GM18507 (cell line): ENCODE results near the gene NCKAP1.

Experiments
- DNase-seq: peaks from one replicate; pipeline ENCODE4 v3.0.0; 2011; ENCODE audit warnings: low read depth; ENCODE audit not compliant: insufficient read length; ENCODE audit errors: extremely low spot score
- FAIRE-seq: peaks from 2 replicates; lab custom pipeline; 2011; peaks lifted over from hg19 to GRCh38; lab: Jason Lieb, UNC

Gene NCKAP1

GRCh38 chr2:182920089-182920488, 118.2 kb downstream of the NCKAP1 start:
- DNase-seq (no peak), FAIRE-seq (no peak)

DNA sequence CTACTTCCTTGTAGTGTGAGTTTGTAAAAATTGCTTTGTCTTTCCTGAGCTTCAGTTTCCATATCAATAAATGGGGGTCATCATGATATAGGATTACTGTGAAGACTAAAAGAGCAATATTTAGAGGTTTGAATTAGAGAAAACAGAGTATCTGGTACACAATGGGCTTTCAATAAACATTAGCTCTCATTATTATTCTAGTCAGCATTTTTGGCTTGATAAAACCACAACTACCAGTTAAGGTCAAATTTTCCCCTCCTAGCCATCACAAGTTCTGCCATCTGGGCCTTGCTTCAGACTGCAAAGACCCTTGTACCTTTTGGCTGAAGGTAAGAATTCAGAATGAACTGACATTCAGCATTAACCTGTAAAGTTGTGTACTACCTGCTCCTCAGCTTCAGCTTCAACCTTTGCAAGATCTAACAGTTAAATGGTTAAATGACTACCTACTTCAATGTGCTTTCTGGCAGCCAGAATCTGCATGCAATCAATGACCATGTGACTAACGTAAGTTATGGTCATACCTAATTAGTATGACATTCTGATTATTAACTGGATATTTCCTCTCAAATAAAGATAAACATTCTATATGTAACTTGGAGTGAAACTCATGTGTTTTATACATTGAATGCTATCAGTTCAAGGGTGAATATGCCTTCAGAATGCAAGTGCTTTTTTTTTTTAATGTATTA, 119.2 kb downstream of the NCKAP1 start:
- no peak for FAIRE-seq
- DNase-seq, result no peak

DNA sequence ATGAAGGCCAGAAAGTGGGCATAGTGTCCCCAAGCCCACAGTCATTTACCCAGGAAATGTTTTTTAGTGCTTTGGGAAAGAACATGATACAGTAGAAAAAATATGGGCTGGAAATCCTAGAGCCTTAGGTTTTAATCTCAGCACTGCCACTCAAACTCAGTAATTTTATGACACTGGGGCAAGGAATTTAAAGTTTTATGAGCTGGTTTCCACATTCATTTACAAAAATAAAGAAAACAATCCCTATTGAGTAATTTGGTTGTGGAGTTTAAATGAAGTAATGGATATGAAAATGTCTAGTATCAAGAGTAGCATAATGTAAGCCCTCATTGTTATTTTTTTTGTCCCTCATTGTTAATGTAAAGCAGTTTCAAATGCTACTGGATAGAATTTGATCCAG, 120.3 kb downstream of the NCKAP1 start:
- FAIRE-seq, result no peak
- no peak for DNase-seq

DNA sequence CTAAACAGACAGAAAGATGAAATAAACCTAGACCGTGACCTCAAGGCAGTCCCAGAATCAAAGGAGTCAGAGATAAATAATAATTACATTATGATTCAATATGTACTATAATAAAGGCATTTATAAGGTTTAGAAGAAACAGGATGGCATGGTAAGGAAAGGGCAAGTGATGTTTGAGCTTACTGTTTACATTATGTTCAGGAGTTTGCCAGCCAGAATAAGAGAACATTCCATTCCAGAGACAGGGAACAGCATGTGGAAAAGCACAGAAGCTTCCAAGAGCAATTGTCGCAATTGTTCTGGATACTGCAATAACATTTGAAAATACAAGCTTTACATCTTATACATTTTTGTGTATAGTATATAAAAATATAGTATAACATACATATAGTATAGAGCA, 121.8 kb downstream of the NCKAP1 start:
- FAIRE-seq, result no peak
- no peak for DNase-seq

DNA sequence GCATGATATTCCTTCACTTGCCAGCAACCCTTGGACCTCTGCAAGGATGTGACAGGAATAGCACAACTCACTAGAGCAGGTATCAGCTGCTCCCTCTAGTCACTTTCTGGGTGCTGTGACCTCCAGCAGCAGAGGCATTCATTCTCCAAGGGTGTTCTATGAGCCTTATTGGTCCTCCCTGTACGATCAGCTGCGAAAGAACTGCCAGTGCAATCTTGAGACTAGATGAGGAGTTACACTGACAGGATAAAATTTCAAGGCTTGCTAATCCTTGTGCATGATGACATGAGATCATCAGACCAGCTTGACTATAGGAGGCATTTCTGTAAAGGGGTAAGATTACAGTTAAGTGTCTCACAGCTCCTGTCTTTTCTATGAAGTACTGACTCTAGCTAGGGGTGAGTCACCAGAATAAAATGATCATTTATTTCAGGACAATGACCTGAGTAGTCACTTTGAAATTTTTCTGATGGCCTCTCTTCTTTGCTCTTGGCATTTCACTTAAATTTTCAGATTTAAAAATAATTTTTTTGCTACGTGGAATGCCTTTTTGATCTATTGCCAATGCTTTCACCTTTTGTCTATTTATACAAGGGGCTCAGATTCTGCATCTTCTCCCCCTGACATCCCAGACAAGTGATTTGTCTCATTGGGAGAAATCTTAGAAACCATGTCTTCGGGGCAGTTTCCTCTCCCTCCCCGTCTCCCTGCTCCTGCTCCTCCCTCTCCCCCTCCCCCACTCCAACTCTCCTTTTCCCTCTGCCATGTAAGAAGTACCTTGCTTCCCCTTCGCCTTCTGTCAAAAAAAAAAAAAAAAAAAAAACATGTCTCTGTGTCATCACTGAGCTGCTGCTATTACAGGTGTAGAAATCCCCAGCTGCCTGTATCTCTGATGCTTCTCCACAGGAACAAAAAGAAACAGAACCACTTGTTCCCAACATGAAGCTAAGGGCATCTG, 122.6 kb downstream of the NCKAP1 start:
- no peak for FAIRE-seq
- DNase-seq, result no peak

- FAIRE-seq (no peak), DNase-seq (no peak)
Observed at GRCh38 chr2:182914852-182915251, 123.4 kb downstream of the NCKAP1 start.

- FAIRE-seq, result no peak
- no peak for DNase-seq
Observed at GRCh38 chr2:182913064-182913463, 125.2 kb downstream of the NCKAP1 start.

GRCh38 chr2:182912518-182912915, 125.7 kb downstream of the NCKAP1 start:
- DNase-seq (no peak), FAIRE-seq (no peak)

DNA sequence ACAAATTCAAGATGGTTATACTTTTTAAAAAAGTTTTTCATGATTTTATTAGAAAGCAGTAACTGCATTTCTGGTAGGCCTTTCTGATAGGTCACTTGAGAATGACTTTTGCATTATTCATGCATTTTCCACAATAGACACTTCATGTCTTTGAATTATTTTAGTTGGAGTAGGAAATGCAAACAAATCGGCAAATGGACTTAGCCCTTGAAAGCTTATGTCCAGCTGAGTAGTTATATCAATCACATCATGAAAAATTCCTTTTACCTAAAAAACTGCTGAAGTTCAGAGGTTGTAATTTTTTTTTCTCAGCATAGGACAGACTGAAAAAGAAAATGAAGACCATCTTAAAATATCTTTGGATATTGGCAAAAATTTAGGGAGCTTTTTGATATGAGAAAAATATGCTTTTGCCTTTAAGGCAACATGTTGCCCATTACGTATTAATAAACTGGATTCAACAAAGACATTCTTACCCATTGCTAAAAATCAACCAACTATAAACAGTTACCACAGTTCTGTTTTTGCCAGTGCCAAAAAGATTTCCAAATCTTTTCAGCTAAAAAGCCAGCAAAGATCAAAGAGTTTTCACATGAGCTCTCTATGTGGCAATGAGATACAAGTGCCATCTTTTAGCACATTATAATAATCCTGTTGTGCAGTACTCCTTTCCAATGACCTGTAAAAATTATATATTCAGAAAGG, 126.3 kb downstream of the NCKAP1 start:
- no peak for FAIRE-seq
- DNase-seq, result no peak

- no peak for DNase-seq
- FAIRE-seq, result no peak
Observed at GRCh38 chr2:182910965-182911364, 127.3 kb downstream of the NCKAP1 start.

- DNase-seq (no peak), FAIRE-seq (no peak)
Observed at GRCh38 chr2:182907081-182907830, 131.0 kb downstream of the NCKAP1 start.

GRCh38 chr2:182906454-182906853, 131.8 kb downstream of the NCKAP1 start:
- peak; percentile 9 for FAIRE-seq
- no peak for DNase-seq

GRCh38 chr2:182904844-182905243, 133.4 kb downstream of the NCKAP1 start:
- DNase-seq (no peak), FAIRE-seq (no peak)

DNA sequence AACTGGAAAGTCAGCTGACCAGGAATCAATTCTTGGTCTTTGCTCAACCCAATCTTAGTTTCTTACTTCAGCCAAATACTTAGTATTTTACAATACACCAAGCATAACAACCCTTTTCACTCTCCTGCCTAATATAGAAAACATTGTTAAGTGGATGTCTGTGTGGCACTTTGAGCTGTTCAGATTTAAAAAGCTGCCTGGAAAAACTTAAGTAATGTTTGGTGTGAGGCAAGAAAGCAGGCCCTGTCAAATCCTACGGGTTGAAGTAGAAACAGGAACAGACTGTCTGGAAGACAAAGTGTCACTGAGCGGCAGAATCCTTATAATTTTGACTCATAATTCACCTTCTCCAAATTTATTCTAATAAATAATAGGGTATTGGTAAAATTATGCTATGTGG, 134.7 kb downstream of the NCKAP1 start:
- FAIRE-seq (no peak), DNase-seq (no peak)

- FAIRE-seq, result no peak
- DNase-seq, result no peak
Observed at GRCh38 chr2:182901748-182902147, 136.5 kb downstream of the NCKAP1 start.

DNA sequence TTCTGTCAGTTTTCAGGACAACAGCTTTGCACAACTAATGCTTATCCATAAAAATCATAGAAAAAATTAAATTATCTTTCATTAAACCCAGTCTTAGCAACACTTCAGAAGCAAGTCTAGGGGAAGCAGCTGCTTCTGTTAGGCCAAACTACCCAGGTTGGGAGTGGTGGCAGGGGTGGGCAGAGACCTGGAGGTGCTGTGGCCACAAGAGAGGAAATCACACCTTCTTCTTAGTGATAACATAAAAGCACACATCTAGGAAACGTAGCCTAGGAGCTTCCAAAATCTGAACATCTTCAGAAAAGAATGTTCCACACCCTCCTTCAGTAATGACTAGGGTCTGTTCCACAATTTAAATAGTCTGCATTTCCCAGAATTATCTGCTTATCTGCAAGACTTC, 139.5 kb downstream of the NCKAP1 start:
- no peak for FAIRE-seq

GRCh38 chr2:182897137-182897536, 141.1 kb downstream of the NCKAP1 start:
- no peak for FAIRE-seq
- no peak for DNase-seq

More for the DNA sequence above, 139.5 kb downstream of the NCKAP1 start:
- no peak for DNase-seq

GRCh38 chr2:182895798-182896197, 142.5 kb downstream of the NCKAP1 start:
- no peak for FAIRE-seq

DNA sequence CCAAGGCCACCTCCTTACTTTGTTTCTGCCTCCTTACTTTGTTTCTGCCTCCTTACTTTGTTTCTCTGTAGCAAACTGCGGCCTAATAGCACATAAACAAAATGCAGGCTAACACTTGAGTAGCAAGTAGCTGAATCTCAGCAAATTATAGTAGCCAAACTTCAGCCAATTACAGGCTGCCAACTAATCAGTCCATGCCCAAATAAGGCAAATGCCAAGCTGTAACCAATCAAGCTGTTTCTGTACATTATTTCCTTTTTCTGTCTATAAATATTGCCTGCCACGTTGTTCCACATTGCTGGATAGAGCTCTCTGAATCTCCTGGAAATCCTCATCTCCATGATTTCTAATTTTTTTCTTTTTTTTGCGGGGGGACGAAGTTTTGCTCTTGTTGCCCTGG, 143.1 kb downstream of the NCKAP1 start:
- DNase-seq, result no peak
- FAIRE-seq, result no peak

More at GRCh38 chr2:182895798-182896197, 142.5 kb downstream of the NCKAP1 start:
- no peak for DNase-seq
